Neural progenitor cell (in vitro differentiated cells): Measurements from ENCODE around the gene SNX27.
"Not testable (repeated sequence)": the region's sequence is repeated elsewhere in the genome, so short reads cannot be mapped to it uniquely, and the experiment has no call there.

Experiments used
- EZH2 ChIP-seq: fragments of 200-600 bp; sonication (generic); IDR thresholded peaks from 2 replicates; pipeline ENCODE4 v1.6.1; 2017; ENCODE audit warnings: antibody characterized with exemption, mild to moderate bottlenecking, moderate library complexity
- EZH2phosphoT487 ChIP-seq: fragments of 200-600 bp; sonication (generic); IDR thresholded peaks from 2 replicates; pipeline ENCODE4 v1.6.1; 2017; ENCODE audit warnings: antibody characterized with exemption
- TF ChIP-seq, protein P1 (sequence below): fragments of 200-600 bp; sonication (generic); IDR thresholded peaks from 2 replicates; pipeline ENCODE4 v1.5.1; 2017; ENCODE audit warnings: antibody characterized with exemption, mild to moderate bottlenecking

DNA sequence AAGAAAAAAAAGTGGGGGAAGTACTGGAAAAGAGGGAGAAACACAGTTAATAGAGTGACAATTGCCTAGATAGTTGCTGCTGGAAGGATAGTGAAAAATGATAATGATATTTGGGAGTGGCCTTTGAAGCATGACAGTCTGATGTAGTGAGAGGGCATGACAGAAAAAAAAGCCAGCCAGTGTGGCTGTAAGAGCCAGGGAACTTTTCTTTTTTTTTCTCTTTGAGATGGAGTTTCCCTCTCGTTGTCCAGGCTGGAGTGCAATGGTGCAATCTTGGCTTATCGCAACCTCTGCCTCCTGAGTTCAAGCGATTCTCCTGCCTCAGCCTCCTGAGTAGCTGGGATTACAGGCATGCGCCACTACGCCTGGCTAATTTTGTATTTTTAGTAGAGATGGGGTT is 9.3 kb upstream of the SNX27 start:
- TF ChIP-seq, protein P1, sequence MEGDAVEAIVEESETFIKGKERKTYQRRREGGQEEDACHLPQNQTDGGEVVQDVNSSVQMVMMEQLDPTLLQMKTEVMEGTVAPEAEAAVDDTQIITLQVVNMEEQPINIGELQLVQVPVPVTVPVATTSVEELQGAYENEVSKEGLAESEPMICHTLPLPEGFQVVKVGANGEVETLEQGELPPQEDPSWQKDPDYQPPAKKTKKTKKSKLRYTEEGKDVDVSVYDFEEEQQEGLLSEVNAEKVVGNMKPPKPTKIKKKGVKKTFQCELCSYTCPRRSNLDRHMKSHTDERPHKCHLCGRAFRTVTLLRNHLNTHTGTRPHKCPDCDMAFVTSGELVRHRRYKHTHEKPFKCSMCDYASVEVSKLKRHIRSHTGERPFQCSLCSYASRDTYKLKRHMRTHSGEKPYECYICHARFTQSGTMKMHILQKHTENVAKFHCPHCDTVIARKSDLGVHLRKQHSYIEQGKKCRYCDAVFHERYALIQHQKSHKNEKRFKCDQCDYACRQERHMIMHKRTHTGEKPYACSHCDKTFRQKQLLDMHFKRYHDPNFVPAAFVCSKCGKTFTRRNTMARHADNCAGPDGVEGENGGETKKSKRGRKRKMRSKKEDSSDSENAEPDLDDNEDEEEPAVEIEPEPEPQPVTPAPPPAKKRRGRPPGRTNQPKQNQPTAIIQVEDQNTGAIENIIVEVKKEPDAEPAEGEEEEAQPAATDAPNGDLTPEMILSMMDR = not testable (repeated sequence)
- TF ChIP-seq EZH2, EZH2phosphoT487: not testable (repeated sequence)
